Measurements from ENCODE around the gene BMPR1A. TPM values are rescaled to one million over a fixed set of nuclear protein-coding genes. Genes with fewer than 3 reads are reported as not detected.
A peak's percentile ranks its signal among the peaks of the same experiment; 100 is the strongest.

The BMPR1A gene
- 0.23 and 0.51 TPM in 2 replicates for total RNA-seq

GRCh38 chr10:86756511-86757112 is at the start of gene BMPR1A:
BMPR1A (plus strand) TSS chr10:86756619; CDS start chr10:86876019, 119,400 bp downstream.
- no peak for DNase-seq

- no peak for DNase-seq
These were observed 49.4 kb upstream of the BMPR1A start for GRCh38 chr10:86706977-86707376.

- DNase-seq, result no peak
These were observed 48.9 kb upstream of the BMPR1A start for GRCh38 chr10:86707505-86707904.

GRCh38 chr10:86708068-86708782 is 48.2 kb upstream of the BMPR1A start:
- DNase-seq, result no peak

- DNase-seq, result no peak
These were observed 47.5 kb upstream of the BMPR1A start for GRCh38 chr10:86708783-86709380.

GRCh38 chr10:86709396-86710185 is 46.8 kb upstream of the BMPR1A start:
- no peak for DNase-seq

- peak; percentile 46 for DNase-seq
These were observed 45.4 kb upstream of the BMPR1A start for GRCh38 chr10:86710987-86711512.

- no peak for DNase-seq
These were observed 44.7 kb upstream of the BMPR1A start for GRCh38 chr10:86711513-86712316.

- DNase-seq, result no peak
These were observed 44.1 kb upstream of the BMPR1A start for GRCh38 chr10:86712317-86712707.

GRCh38 chr10:86715156-86715795 is 41.1 kb upstream of the BMPR1A start:
- no peak for DNase-seq

GRCh38 chr10:86715836-86716235 is 40.6 kb upstream of the BMPR1A start:
- no peak for DNase-seq

GRCh38 chr10:86716466-86716865 is 40.0 kb upstream of the BMPR1A start:
- no peak for DNase-seq

GRCh38 chr10:86718556-86718955 is 37.9 kb upstream of the BMPR1A start:
- no peak for DNase-seq

GRCh38 chr10:86721232-86721631 is 35.2 kb upstream of the BMPR1A start:
- no peak for DNase-seq

GRCh38 chr10:86723009-86723408 is 33.4 kb upstream of the BMPR1A start:
- DNase-seq, result no peak

GRCh38 chr10:86724445-86724844 is 32.0 kb upstream of the BMPR1A start:
- DNase-seq, result no peak

GRCh38 chr10:86725980-86726676 is 30.3 kb upstream of the BMPR1A start:
- DNase-seq, result no peak

- no peak for DNase-seq
These were observed 29.8 kb upstream of the BMPR1A start for GRCh38 chr10:86726677-86726999.

- no peak for DNase-seq
These were observed 28.9 kb upstream of the BMPR1A start for GRCh38 chr10:86727470-86727869.

- DNase-seq, result no peak
These were observed 28.4 kb upstream of the BMPR1A start for GRCh38 chr10:86728056-86728455.

- DNase-seq, result no peak
These were observed 26.7 kb upstream of the BMPR1A start for GRCh38 chr10:86729677-86730076.

All from dermis blood vessel endothelial cell (primary cell).